Measurements from ENCODE around the gene KLHL35.

DNA sequence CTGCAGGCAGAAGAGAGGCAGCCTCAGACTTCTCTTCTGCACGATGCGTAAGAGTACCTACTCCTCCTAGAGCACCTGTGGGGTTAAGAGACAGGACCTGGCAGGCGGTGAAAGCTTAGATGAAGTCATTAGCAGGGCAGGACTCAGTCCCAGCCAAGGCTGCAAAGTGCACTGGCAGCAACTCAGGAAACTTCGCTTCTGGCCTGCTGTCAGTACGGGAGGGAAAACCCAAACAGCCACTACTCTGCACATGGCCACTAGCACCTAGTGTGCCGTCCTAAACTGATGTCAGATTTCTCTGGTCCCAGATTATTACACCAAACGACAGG lies 8.8 kb upstream of the KLHL35 start:
- TF ChIP-seq, protein P1, sequence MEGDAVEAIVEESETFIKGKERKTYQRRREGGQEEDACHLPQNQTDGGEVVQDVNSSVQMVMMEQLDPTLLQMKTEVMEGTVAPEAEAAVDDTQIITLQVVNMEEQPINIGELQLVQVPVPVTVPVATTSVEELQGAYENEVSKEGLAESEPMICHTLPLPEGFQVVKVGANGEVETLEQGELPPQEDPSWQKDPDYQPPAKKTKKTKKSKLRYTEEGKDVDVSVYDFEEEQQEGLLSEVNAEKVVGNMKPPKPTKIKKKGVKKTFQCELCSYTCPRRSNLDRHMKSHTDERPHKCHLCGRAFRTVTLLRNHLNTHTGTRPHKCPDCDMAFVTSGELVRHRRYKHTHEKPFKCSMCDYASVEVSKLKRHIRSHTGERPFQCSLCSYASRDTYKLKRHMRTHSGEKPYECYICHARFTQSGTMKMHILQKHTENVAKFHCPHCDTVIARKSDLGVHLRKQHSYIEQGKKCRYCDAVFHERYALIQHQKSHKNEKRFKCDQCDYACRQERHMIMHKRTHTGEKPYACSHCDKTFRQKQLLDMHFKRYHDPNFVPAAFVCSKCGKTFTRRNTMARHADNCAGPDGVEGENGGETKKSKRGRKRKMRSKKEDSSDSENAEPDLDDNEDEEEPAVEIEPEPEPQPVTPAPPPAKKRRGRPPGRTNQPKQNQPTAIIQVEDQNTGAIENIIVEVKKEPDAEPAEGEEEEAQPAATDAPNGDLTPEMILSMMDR (IDR thresholded peaks at IDR 0.05; ENCODE audit: insufficient read depth, low read length) = no peak
- TF ChIP-seq, protein P2, sequence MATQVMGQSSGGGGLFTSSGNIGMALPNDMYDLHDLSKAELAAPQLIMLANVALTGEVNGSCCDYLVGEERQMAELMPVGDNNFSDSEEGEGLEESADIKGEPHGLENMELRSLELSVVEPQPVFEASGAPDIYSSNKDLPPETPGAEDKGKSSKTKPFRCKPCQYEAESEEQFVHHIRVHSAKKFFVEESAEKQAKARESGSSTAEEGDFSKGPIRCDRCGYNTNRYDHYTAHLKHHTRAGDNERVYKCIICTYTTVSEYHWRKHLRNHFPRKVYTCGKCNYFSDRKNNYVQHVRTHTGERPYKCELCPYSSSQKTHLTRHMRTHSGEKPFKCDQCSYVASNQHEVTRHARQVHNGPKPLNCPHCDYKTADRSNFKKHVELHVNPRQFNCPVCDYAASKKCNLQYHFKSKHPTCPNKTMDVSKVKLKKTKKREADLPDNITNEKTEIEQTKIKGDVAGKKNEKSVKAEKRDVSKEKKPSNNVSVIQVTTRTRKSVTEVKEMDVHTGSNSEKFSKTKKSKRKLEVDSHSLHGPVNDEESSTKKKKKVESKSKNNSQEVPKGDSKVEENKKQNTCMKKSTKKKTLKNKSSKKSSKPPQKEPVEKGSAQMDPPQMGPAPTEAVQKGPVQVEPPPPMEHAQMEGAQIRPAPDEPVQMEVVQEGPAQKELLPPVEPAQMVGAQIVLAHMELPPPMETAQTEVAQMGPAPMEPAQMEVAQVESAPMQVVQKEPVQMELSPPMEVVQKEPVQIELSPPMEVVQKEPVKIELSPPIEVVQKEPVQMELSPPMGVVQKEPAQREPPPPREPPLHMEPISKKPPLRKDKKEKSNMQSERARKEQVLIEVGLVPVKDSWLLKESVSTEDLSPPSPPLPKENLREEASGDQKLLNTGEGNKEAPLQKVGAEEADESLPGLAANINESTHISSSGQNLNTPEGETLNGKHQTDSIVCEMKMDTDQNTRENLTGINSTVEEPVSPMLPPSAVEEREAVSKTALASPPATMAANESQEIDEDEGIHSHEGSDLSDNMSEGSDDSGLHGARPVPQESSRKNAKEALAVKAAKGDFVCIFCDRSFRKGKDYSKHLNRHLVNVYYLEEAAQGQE (IDR thresholded peaks at IDR 0.05; ENCODE audit: insufficient replicate concordance, low read depth) = no peak
- no peak for TF ChIP-seq POLR2AphosphoS5 (IDR thresholded peaks at IDR 0.05; ENCODE audit: low read depth)
- no peak for TF ChIP-seq SPI1 (IDR thresholded peaks at IDR 0.05; ENCODE audit: borderline replicate concordance, low read depth)
